HG03064 (cell line): Measurements from ENCODE around the gene NDFIP2.

Source experiments
- ATAC-seq: cut with Tn5 transposase; IDR thresholded peaks from one replicate; pipeline ENCODE4 v1.9.1; 2021; ENCODE audit warnings: low read depth; ENCODE audit not compliant: unreplicated experiment

The NDFIP2 gene

GRCh38 chr13:79458436-79458835 lies 22.5 kb upstream of the NDFIP2 start:
- ATAC-seq, result no peak

GRCh38 chr13:79459906-79460305 lies 21.0 kb upstream of the NDFIP2 start:
- ATAC-seq, result no peak

GRCh38 chr13:79462895-79463294 lies 18.1 kb upstream of the NDFIP2 start:
- ATAC-seq, result no peak

- ATAC-seq, result no peak
Observed at GRCh38 chr13:79463604-79464003, 17.4 kb upstream of the NDFIP2 start.

GRCh38 chr13:79466872-79467271 lies 14.1 kb upstream of the NDFIP2 start:
- ATAC-seq, result no peak

- no peak for ATAC-seq
Observed at GRCh38 chr13:79468402-79468801, 12.6 kb upstream of the NDFIP2 start.

- ATAC-seq, result no peak
Observed at GRCh38 chr13:79468819-79469218, 12.1 kb upstream of the NDFIP2 start.

- no peak for ATAC-seq
Observed at GRCh38 chr13:79469608-79470007, 11.3 kb upstream of the NDFIP2 start.

- no peak for ATAC-seq
Observed at GRCh38 chr13:79470666-79471065, 10.3 kb upstream of the NDFIP2 start.

- no peak for ATAC-seq
Observed at GRCh38 chr13:79475569-79475968, 5.4 kb upstream of the NDFIP2 start.

- ATAC-seq, result no peak
Observed at GRCh38 chr13:79477968-79478367, 3.0 kb upstream of the NDFIP2 start.

- ATAC-seq, result no peak
Observed at GRCh38 chr13:79479882-79480281, 1.1 kb upstream of the NDFIP2 start.

- ATAC-seq, result peak; percentile 36
Observed at GRCh38 chr13:79481685-79482052, 714 bp downstream of the NDFIP2 start.

GRCh38 chr13:79482281-79482970 lies 1.5 kb downstream of the NDFIP2 start:
- ATAC-seq, result no peak

GRCh38 chr13:79483086-79483706 lies 2.2 kb downstream of the NDFIP2 start:
- ATAC-seq, result no peak

GRCh38 chr13:79485014-79485811 lies 4.3 kb downstream of the NDFIP2 start:
- no peak for ATAC-seq

- no peak for ATAC-seq
Observed at GRCh38 chr13:79486433-79487188, 5.7 kb downstream of the NDFIP2 start.

GRCh38 chr13:79490326-79490725 lies 9.4 kb downstream of the NDFIP2 start:
- ATAC-seq, result no peak

- ATAC-seq, result no peak
Observed at GRCh38 chr13:79490824-79491223, 9.9 kb downstream of the NDFIP2 start.

GRCh38 chr13:79491715-79492114 lies 10.8 kb downstream of the NDFIP2 start:
- no peak for ATAC-seq

- no peak for ATAC-seq
Observed at GRCh38 chr13:79492313-79492798, 11.4 kb downstream of the NDFIP2 start.
